HCT116 (cell line): Measurements from ENCODE around the gene ADIRF. TPM values are rescaled to one million over a fixed set of nuclear protein-coding genes. Genes with fewer than 3 reads are reported as not detected.
"Not testable (repeated sequence)": the region's sequence is repeated elsewhere in the genome, so short reads cannot be mapped to it uniquely, and the experiment has no call there.

Source experiments
- ATAC-seq: fragments of 200-7000 bp; cut with Tn5 transposase; 2 replicates; pipeline ENCODE4 v1.9.1; 2020; ENCODE audit warnings: mild to moderate bottlenecking, moderate library complexity
- BruUV-seq: library from RNA; stranded (reverse); fragments of 400-500 nt; replicated peaks from 2 replicates; lab custom pipeline; 2021; lab: Mats Ljungman, UMichigan
- CTCF ChIA-PET: fragments of 300-600 bp; sonication (Branson Sonifier 250); formaldehyde crosslinking; loops from one replicate; lab custom pipeline; 2021; ENCODE audit warnings: antibody characterized with exemption; lab: Charles Lee
- POLR2A ChIA-PET: fragments of 300-600, 350-600 bp; sonication (Branson Sonifier 250); formaldehyde crosslinking; loops from one replicate; lab custom pipeline; 2021; ENCODE audit warnings: antibody characterized with exemption; lab: Charles Lee
- RAD21 ChIA-PET, 2 experiments: fragments of 300-600 bp; sonication (Branson Sonifier 250); formaldehyde crosslinking; loops; one replicate each; lab custom pipeline; 2023; ENCODE audit warnings: low total read pairs in 2 of 2; ENCODE audit not compliant: uncharacterized antibody in 2 of 2, unreplicated experiment in 2 of 2, low non-redundant PET in 1 of 2; lab: Charles Lee
- DNase-seq: peaks from one replicate; pipeline ENCODE4 v3.0.0-alpha.2; 2010; ENCODE audit warnings: low read depth, low spot score
- H2AFZ ChIP-seq: fragments of 200-600 bp; shearing (Covaris generic), sonication (generic); 2 replicates; pipeline ENCODE4 v1.6.1; 2017; ENCODE audit warnings: low read depth, mixed run types, mixed read lengths, antibody characterized with exemption, low read length; ENCODE audit not compliant: poor library complexity, severe bottlenecking
- H3K27ac ChIP-seq: 2 replicates; pipeline ENCODE4 v1.5.1; 2012; ENCODE audit warnings: low read depth, low read length
- H3K27me3 ChIP-seq: fragments of 200-600 bp; sonication (generic); 2 replicates; pipeline ENCODE4 v1.6.1; 2016; ENCODE audit warnings: mixed run types, low read length, mixed read lengths; ENCODE audit not compliant: insufficient read depth
- H3K36me3 ChIP-seq, 2 experiments: fragments of 200-500 bp in 1 of 2; fragments of 200-600 bp in 1 of 2; sonication (Bioruptor generic) in 1 of 2; sonication (generic) in 1 of 2; 2 replicates each; pipeline versions ENCODE4 v1.5.1 to v1.6.1; 2014 to 2016; ENCODE audit warnings: low read length in 2 of 2, inconsistent platforms in 1 of 2, mixed read lengths in 1 of 2, mixed run types in 1 of 2; ENCODE audit not compliant: insufficient read depth in 2 of 2, control insufficient read depth in 1 of 2
- H3K4me1 ChIP-seq, 2 experiments: fragments of 200-600 bp in 1 of 2; sonication (generic) in 1 of 2; 2 replicates each; pipeline versions ENCODE4 v1.5.1 to v1.6.1; 2012 to 2017; ENCODE audit warnings: low read length in 2 of 2, inconsistent platforms in 1 of 2, mild to moderate bottlenecking in 1 of 2, mixed read lengths in 1 of 2, mixed run types in 1 of 2, moderate library complexity in 1 of 2; ENCODE audit not compliant: insufficient read depth in 2 of 2, control insufficient read depth in 1 of 2
- H3K4me2 ChIP-seq: fragments of 200-600 bp; sonication (generic); 2 replicates; pipeline ENCODE4 v1.6.1; 2017; ENCODE audit warnings: mixed run types, low read length, mixed read lengths
- H3K4me3 ChIP-seq, 2 experiments: fragments of 200-600 bp in 1 of 2; sonication (generic) in 1 of 2; replicated peaks in 1 of 2; 2 replicates each; pipeline ENCODE4 v1.5.1; 2011 to 2016; ENCODE audit warnings: low read length in 2 of 2, control low read depth in 1 of 2, low read depth in 1 of 2, mild to moderate bottlenecking in 1 of 2, mixed read lengths in 1 of 2, mixed run types in 1 of 2
- H3K79me2 ChIP-seq: fragments of 200-600 bp; sonication (generic); 2 replicates; pipeline ENCODE4 v1.6.1; 2017; ENCODE audit warnings: mild to moderate bottlenecking, mixed run types, low read length, moderate library complexity, mixed read lengths; ENCODE audit not compliant: insufficient read depth
- H3K9ac ChIP-seq: fragments of 200-600 bp; sonication (generic); 2 replicates; pipeline ENCODE4 v1.6.1; 2016; ENCODE audit warnings: low read length, mixed read lengths
- H3K9me2 ChIP-seq: fragments of 200-600 bp; sonication (generic), shearing (Covaris generic); 2 replicates; pipeline ENCODE4 v1.6.1; 2017; ENCODE audit warnings: mixed run types, mild to moderate bottlenecking, moderate library complexity; ENCODE audit not compliant: insufficient read depth
- H3K9me3 ChIP-seq, 2 experiments: fragments of 200-500 bp in 1 of 2; fragments of 200-600 bp in 1 of 2; sonication (Bioruptor generic) in 1 of 2; sonication (generic) in 1 of 2; 2 replicates each; pipeline ENCODE4 v1.6.1; 2014 to 2017; ENCODE audit warnings: low read length in 2 of 2, mixed read lengths in 2 of 2, inconsistent platforms in 1 of 2, low read depth in 1 of 2, mild to moderate bottlenecking in 1 of 2, mixed run types in 1 of 2, moderate library complexity in 1 of 2; ENCODE audit not compliant: control insufficient read depth in 1 of 2, insufficient read depth in 1 of 2
- H4K20me1 ChIP-seq: fragments of 200-600 bp; sonication (generic), shearing (Covaris generic); 2 replicates; pipeline ENCODE4 v1.6.1; 2017; ENCODE audit warnings: mixed run types, mild to moderate bottlenecking, moderate library complexity; ENCODE audit not compliant: insufficient read depth
- intact Hi-C: fragments of 100-400 bp; cut with micrococcal nuclease; formaldehyde crosslinking; loops from 2 replicates; pipeline ENCODE4 v1.10.0; 2022
- total RNA-seq: library from RNA; stranded (reverse); gene quantifications from one replicate; pipeline ENCODE4 v1.2.1, GENCODE V29; 2021; ENCODE audit not compliant: unreplicated experiment

ADIRF gene
- total RNA-seq, 1 experiment from 2014 or later: 448 TPM

- H4K20me1 ChIP-seq, H3K9me2 ChIP-seq, ATAC-seq, H3K27me3 ChIP-seq, H3K4me3 ChIP-seq, H2AFZ ChIP-seq, H3K4me2 ChIP-seq, POLR2A ChIA-PET, H3K36me3 ChIP-seq, H3K27ac ChIP-seq, H3K79me2 ChIP-seq, intact Hi-C loops, DNase-seq, H3K9me3 ChIP-seq, CTCF ChIA-PET, H3K4me1 ChIP-seq, BruUV-seq, H3K9ac ChIP-seq, RAD21 ChIA-PET: not testable (repeated sequence)
Measured at GRCh38 chr10:87013528-87013927, 45.2 kb downstream of the ADIRF start.

- CTCF ChIA-PET, H3K4me2 ChIP-seq, ATAC-seq, H2AFZ ChIP-seq, RAD21 ChIA-PET, H3K4me3 ChIP-seq, H3K79me2 ChIP-seq, H3K9ac ChIP-seq, DNase-seq, H3K27me3 ChIP-seq, H3K9me3 ChIP-seq, H3K27ac ChIP-seq, intact Hi-C loops, H3K9me2 ChIP-seq, BruUV-seq, H4K20me1 ChIP-seq, H3K36me3 ChIP-seq, POLR2A ChIA-PET: not testable (repeated sequence)
- peaks cover 4 to 13% of the 10 kb centered on the region in 2 experiments; a peak in 3 of 4 replicates for H3K4me1 ChIP-seq
Measured at GRCh38 chr10:87014986-87015716, 46.9 kb downstream of the ADIRF start.

GRCh38 chr10:87018127-87018526 is 49.8 kb downstream of the ADIRF start:
- RAD21 ChIA-PET, CTCF ChIA-PET, H3K4me3 ChIP-seq, H3K9me2 ChIP-seq, DNase-seq, H4K20me1 ChIP-seq, H3K9ac ChIP-seq, H2AFZ ChIP-seq, POLR2A ChIA-PET, BruUV-seq, H3K4me2 ChIP-seq, H3K9me3 ChIP-seq, H3K36me3 ChIP-seq, H3K27ac ChIP-seq, ATAC-seq, H3K27me3 ChIP-seq, H3K79me2 ChIP-seq, intact Hi-C loops: not testable (repeated sequence)
- H3K4me1 ChIP-seq: peaks cover 8 to 17% of the 10 kb centered on the region in 2 experiments; a peak in 3 of 4 replicates

GRCh38 chr10:87019066-87019465 is 50.8 kb downstream of the ADIRF start:
- H3K9me3 ChIP-seq, H2AFZ ChIP-seq, H3K4me2 ChIP-seq, ATAC-seq, H3K79me2 ChIP-seq, POLR2A ChIA-PET, BruUV-seq, H4K20me1 ChIP-seq, H3K4me3 ChIP-seq, intact Hi-C loops, H3K27ac ChIP-seq, H3K36me3 ChIP-seq, CTCF ChIA-PET, H3K9me2 ChIP-seq, H3K27me3 ChIP-seq, H3K9ac ChIP-seq, DNase-seq, RAD21 ChIA-PET: not testable (repeated sequence)
- H3K4me1 ChIP-seq: peaks cover 8 to 24% of the 10 kb centered on the region in 2 experiments; a peak in 3 of 4 replicates
